AML-193 (cell line): ENCODE data around the gene HK3.
"Not testable (repeated sequence)": the region's sequence is repeated elsewhere in the genome, so short reads cannot be mapped to it uniquely, and the experiment has no call there.

ENCODE experiments used
- DNase-seq, 2 experiments: peaks; one replicate each; lab custom pipeline; 2025; lab: John Stamatoyannopoulos, UW

The HK3 gene

DNA sequence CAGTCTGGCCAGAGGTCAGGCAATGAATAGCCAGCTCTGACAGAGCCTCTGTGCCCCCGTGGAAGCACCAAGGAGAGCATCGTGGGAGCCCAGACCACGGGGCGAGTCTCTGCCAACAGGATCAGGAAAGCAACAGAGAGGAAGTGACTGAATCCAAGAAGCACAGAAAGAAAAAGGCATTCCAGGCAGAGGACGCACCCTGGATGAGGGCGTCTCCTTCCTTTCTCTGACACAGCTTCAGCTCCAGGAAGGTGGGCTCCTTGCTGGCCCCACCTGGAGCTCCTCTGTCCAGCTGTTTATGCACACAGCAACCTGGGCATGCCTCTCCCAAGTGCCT is 16.6 kb downstream of the HK3 start:
- DNase-seq = no peak

DNA sequence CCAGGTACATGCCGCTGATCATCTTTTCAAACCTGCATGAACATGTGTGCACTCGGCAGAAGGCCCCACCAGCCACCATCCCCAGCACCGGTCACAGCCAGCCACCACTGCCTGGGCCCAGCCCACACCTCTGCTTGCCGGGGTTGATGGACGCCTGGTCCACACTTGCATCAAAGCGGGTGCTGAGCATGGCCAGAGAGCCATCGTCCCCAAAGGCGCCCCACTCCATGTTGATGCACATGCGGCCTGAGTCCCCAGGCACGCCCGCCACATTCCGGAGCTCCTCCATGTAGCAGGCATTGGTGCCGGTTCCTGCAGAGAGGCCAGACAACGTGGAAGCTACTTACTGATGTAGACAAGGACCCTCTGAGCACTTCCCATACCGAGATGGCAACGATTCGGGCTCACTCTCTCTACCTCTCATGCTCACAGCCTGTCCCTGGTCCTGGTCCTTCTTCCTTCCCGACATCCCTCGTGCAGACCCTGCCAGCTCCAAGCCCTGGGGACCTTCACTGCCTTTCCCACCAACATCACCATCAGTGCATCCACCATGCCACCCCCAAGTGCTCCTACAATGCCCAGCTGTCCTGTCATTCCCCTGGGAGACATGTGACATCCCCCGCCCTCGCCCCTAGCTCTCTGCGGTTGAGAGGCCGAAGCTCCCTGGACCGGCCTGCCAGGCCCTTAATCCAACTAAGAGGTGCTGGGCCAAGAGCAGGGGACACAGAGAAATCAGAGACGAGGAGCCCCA is 17.2 kb downstream of the HK3 start:
- no peak for DNase-seq

DNA sequence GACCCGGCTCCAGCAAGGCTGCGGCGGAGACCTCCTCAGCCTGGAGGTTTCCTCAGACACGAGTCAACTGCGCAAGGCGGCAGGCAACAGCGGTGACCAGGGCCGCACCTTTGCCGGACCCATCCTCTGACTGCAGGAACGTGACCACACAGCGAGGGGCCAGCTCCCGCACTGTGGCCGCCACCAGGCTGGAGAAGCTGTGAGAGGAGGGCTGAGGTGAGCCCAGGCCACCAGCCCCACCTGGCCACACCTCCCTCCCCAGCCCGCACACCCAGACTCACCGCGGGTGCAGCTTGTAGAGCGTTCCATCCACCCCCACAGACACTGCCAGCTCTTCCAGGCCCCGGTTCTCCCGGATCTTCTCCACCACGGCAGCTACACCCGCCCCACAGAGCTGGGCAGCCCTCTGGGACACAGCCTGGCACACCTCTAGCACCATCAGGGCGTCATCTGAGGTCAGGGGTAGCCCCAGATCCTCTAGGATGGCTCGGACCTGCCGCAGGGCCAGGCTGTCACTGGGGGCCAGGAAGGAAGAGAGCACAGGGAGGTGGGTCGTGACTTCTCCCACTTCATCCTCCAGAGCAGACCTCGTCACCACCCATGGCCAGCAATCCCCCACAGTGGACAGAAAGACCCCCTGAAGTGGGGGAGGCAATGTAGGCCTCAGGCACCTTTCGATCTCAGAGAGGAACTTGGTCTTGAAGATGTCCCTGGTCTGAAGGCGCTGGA is 18.0 kb downstream of the HK3 start:
- DNase-seq = no peak

DNA sequence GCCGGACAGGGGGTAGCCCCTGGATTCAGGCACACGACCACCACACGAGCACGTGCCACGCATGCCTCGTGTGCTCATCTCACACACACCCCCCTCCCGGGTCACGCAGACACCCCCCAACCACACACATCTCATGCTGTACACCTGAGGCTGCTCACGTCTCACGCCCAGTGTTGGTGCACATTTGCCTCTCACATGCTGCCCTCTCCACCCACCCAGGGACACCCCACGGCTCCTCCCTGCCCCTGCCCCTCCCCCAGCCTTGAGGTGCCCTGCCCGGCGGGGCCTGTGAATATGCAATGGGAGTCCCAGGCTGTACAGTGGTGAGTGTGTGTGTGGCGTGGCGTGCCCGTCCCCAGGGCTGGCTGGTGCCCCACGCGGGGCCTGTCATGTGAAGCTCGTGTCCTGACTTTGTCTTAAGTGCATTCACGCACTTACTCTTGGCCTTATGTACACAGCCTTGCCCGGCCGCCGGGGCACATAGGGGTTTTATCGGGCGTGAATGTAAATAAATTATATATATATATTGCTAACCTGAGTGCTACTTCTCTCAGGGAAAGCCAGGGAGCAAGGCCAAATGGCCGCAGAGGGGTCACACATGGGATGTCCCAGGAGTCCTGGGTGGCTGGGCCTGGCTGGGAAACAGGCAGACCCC is 18.7 kb downstream of the HK3 start:
- DNase-seq = no peak

DNA sequence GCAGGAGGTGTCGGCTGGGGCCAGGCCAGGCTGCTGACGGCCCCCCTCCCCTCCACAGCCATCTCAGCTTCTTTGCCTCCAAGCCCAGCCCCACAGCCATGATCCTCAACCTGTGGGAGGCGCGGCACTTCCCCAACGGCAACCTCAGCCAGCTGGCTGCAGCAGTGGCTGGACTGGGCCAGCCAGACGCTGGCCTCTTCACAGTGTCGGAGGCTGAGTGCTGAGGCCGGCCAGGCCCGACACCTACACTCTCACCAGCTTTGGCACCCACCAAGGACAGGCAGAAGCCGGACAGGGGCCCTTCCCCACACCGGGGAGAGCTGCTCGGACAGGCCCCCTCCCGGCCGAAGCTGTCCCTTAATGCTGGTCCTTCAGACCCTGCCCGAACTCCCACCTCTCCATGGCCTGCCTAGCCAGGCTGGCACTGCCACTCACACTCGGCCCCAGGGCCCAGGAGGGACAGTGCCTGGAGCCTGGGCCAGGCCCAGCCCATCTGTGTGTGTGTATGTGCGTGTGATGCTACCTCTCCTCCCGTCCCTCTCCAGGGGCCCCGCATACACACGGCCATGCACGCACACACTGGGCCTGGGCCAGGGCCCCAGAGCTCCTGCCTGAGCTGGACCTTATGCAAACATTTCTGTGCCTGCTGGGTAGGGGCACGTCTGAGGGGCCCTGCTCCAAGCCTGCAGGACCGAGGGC is 19.3 kb downstream of the HK3 start:
- DNase-seq = no peak

DNA sequence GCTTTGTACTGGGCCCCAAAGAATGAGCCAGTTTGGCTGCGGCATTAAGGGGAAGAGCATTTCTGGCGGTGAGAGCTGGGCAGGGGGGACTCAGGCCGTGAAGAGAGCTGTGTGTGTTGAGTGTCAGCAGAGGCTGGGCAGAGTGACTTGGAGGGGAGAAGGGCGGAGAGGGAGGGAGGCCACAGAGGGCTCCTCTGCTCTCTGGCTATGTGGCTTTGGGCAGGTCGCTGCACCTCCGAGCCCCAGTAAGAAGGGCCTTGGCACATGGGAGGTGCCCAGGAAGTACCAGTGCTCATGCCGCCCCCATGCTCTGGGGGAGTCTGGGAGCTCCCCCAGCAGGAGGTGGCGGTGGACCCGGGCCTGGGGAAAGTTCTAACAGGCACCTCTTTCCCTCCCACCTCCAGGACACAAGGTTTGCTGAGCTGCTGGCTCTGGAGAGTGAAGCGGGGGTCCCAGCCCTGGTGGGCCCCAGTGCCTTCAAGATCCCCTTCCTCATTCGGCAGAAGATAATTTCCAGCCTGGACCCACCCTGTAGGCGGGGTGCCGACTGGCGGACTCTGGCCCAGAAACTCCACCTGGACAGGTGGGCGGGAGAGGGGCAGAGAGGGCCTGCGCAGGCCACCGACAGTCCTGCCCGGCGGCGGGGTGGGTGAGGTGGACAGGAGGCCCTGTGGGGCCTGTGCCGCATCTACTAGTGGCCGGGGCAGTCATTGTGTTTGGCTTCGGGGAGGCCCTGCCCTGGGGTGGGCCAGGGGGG is 20.1 kb downstream of the HK3 start:
- no peak for DNase-seq

DNA sequence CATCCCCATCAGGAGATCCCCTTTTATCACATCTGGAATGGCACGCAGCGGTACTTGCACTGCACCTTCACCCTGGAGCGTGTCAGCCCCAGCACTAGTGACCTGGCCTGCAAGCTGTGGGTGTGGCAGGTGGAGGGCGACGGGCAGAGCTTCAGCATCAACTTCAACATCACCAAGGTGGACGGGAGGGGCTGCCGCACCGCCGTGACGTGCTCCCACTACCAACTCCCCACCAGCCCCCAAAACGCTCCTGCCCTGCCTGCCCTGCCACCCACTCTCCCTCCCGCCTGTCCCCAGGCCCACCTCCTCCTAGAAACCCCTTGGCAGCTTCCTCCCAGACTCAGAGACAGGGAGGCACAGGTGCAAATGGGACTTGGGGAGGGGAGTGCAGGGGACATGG is 20.7 kb downstream of the HK3 start:
- DNase-seq = no peak

DNA sequence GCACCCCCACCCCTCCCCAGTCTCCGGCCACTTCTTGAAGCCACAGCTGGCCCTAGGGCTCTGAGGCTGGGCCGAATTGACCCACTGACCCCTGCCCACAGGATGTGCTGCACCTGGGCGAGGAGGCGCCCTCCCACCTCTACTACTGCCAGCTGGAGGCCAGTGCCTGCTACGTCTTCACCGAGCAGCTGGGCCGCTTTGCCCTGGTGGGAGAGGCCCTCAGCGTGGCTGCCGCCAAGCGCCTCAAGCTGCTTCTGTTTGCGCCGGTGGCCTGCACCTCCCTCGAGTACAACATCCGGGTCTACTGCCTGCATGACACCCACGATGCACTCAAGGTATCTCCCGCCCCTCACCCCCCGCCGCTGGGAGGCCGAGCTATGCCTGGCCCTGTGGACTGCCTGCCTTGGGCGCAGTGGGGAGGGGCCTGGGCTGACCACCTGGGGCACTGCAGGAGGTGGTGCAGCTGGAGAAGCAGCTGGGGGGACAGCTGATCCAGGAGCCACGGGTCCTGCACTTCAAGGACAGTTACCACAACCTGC is 21.3 kb downstream of the HK3 start:
- no peak for DNase-seq

DNA sequence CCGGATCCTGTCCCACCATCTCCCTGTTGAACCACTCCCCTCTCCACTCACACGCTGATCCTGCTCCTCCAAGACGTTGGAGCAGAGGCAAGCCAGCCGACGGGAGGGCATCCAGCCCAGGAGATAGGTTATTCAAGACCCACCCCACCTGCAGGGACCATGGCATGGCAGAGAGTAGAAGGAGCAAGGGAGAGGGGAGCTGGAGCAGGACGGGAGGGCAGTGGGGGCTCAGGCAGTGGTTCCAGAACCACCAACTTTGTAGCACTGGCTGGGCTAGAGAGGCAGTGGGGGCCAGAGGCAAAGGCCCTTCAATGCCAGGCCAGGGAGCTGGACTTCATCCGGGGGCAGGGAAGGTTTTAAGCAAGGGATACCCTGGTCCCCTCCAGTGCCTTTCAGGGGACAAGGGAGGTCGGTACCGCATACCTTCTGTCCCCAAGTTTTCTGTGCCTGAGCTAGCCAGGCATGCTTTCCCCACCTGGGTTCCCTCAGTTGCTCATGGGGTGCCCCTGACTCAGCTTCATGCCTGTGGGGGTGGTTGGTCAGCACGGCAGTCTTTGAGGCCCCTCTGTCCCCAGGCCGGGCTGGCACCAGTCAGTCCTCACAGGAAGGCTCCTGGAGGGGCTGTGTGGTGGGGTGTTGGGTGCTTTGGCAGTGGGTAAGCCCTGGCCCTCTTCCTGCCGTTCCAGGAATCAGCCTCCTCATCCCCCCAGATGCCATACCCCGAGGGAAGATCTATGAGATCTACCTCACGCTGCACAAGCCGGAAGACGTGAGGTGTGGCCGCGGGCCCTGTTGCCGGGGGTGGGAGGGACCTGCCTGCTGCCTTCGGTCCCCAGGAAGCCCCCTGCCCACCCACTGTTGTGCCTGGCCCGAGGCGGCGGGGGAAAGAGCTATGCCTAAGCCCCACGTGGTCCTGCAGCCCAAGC is 22.4 kb downstream of the HK3 start:
- DNase-seq = no peak

DNA sequence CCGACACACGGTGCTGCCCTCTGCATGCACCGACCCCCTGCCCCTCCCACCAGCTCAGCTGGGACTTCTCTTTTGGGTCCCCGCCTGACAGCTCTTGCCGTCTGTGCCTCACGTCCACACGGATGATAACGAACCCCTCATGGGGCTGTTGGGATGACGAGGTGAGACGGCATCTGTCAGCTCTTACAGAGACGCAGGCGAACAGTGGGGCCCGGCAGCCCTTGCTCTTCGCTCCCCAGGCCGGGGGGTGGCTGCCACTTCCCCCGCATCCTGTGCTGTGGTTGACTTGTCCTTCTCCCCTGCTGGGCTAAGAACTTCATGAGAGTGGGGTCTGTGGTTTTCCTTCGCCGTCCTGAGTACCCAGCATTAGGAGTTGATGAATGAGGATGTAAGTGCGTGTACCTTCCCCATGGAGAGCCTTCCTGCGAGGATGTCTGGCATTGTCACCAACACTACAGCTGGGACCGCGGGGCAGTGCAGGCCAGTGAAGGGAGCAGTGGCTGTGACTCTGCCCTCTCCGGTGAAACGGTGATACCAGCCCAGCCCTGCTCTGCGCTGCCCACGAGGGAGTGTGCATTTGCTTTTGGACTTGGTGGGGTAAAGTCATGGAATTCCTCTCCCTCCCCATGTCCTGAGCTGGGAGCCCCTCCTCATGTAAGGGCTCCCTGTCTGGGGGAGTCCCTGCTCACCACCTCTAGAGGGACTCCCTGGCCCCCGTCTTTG is 23.2 kb downstream of the HK3 start:
- DNase-seq = no peak

DNA sequence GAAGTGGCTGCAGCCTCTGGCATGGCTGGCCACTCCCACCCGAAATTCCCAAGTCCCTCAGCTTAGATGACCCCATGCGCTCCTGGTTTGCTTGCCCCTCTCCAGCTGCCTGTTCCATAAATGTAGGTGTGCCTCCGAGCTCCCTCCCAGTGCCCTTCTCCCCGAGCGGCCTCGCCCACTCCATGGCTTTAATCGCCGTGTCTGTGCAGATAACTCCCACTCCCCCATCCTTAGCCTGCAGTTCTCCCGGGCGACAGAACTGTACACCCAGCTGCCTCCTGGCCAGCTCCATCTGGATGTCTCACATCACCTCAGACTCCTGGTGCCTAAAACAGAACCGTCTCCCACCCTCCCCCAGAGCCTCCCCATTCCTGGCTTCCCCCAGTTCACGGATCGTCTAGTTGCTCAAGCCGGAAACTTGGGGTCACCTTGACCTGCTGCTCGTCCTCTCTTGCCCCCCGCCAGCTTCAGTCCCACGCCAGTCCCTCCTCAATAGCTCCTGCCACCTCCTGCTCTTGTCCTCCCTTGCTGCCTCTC is 24.1 kb downstream of the HK3 start:
- no peak for DNase-seq

DNA sequence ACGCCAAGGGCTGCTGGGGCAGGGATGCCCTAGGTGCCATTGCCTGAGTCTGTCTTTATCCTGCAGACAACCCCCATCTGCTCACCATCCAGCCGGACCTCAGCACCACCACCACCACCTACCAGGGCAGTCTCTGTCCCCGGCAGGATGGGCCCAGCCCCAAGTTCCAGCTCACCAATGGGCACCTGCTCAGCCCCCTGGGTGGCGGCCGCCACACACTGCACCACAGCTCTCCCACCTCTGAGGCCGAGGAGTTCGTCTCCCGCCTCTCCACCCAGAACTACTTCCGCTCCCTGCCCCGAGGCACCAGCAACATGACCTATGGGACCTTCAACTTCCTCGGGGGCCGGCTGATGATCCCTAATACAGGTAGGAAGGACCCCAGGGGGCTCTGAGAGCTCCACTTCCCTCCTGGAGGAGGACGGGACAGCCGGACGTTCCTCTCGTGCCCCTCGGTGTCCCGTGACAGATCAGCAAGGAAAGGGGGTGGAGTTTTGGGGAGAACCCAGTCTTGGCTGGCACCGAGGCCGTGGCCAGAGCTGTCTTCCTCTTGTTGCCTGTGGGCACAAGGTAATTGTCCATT is 24.9 kb downstream of the HK3 start:
- DNase-seq = no peak

DNA sequence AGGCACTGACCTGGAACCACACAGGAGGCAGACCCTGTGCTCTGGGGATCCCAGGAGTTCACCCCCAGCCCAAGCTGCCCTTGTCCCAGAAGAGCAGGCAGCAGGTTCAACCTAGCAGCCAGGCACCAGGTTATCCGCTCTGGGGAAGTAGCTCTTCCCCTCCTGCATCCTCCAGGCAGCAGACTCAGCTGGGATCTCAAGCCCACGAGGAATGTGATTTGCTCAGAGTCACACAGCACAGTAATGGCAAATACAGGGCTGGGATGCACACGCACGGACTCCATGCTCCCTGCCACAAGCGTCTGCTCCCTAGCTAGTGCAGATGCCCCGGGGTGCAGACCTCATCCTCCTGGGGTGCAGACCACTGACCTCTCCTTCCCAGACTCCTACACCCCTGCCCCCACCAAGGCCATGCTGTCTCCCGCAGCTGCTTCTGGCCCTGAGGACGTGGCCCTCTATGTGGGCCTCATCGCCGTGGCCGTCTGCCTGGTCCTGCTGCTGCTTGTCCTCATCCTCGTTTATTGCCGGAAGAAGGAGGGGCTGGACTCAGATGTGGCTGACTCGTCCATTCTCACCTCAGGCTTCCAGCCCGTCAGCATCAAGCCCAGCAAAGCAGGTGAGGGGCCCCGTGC is 25.5 kb downstream of the HK3 start:
- no peak for DNase-seq

DNA sequence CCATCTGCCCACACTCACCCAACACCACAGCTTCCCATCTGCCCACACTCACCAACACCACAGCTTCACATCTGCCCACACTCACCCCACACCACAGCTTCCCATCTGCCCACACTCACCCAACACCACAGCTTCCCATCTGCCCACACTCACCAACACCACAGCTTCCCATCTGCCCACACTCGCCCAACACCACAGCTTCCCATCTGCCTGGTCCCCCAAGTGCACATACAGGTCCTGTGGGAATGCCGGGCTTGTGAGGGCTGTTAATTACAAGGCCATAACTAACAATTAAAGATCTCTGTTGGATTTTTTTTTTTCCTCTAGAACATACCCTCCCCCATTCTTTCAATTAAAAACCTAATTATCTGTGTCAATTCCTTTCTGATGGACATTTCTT is 26.1 kb downstream of the HK3 start:
- DNase-seq = not testable (repeated sequence)

DNA sequence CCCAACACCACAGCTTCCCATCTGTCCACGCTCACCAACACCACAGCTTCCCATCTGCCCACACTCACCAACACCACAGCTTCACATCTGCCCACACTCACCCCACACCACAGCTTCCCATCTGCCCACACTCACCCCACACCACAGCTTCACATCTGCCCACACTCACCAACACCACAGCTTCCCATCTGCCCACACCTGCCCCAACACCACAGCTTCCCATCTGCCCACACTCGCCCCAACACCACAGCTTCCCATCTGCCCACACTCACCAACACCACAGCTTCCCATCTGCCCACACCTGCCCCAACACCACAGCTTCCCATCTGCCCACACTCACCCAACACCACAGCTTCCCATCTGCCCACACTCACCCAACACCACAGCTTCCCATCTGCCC is 26.6 kb downstream of the HK3 start:
- not testable (repeated sequence) for DNase-seq

DNA sequence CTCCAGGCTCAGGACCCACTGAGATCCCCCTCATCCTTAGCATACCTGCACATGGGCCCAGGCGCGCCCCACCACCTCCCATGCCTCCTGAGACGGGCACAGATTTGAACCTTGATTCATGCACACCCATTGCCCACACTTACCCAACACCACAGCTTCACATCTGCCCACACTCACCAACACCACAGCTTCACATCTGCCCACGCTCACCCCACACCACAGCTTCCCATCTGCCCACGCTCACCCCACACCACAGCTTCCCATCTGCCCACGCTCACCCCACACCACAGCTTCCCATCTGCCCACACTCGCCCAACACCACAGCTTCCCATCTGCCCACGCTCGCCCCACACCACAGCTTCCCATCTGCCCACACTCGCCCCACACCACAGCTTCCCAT is 28.5 kb downstream of the HK3 start:
- DNase-seq = not testable (repeated sequence)

DNA sequence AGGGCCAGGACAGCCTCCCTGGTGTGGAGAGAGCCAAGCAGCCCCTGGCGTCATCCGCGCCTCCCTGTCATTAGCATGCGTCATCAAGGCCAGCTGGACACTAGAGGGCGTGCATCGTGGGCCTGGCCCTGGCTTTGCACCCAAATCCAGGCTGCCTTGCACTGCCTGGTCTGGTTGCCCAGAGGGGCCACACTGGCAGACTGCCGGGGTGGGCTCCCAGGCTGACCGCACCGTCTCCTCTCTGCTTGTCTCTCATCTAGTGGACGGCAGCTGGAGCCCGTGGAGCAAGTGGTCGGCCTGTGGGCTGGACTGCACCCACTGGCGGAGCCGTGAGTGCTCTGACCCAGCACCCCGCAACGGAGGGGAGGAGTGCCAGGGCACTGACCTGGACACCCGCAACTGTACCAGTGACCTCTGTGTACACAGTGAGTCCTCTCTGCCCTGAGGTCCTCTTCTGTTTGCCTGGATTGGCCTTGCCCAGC is 29.0 kb downstream of the HK3 start:
- DNase-seq = no peak

DNA sequence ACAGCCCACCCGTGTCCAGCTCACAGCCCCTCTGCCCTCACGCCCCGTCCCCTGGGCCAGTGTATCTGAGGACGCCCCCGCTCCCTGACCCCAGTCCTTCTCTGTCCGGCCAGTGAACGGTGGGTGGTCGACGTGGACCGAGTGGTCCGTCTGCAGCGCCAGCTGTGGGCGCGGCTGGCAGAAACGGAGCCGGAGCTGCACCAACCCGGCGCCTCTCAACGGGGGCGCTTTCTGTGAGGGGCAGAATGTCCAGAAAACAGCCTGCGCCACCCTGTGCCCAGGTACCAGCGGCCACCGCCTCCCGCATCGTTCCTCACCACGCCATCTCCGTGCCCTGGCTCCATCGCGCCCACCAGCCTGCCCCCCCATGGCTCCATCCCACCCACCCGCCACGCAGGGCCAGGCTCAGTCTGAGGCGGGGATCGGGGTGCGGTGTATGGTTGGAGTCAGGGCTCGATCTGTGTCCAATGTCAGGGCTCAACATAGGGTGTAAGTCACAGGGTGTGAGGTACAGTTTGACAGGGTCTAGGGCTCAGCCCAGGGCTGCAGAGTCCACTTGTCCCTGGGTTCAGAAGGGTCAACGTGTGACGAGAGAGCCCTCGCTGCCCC is 29.5 kb downstream of the HK3 start:
- no peak for DNase-seq
